Hindlimb muscle (tissue), 1 donor: ENCODE results near the gene MEI1. TPM values are rescaled to one million over a fixed set of nuclear protein-coding genes. Genes with fewer than 3 reads are reported as not detected.
"Not testable (repeated sequence)": the region's sequence is repeated elsewhere in the genome, so short reads cannot be mapped to it uniquely, and the experiment has no call there.

Source experiments
- DNase-seq: peaks from one replicate; pipeline ENCODE4 v3.0.0-alpha.2; 2013
- polyA plus RNA-seq: library from polyadenylated mRNA; unstranded; fragments of 120-200 nt; gene quantifications from one replicate; pipeline ENCODE4 v1.2.1, GENCODE V29; 2013; ENCODE audit not compliant: insufficient read length

The MEI1 gene
- polyA plus RNA-seq, 1 donor, result 1.1 TPM

- DNase-seq, result no peak
Measured at GRCh38 chr22:41683616-41684015, 15.7 kb upstream of the MEI1 start.

GRCh38 chr22:41684194-41684593 is 15.1 kb upstream of the MEI1 start:
- no peak for DNase-seq

- DNase-seq, result not testable (repeated sequence)
Measured at GRCh38 chr22:41686890-41687289, 12.4 kb upstream of the MEI1 start.

GRCh38 chr22:41687901-41688364 is 11.4 kb upstream of the MEI1 start:
- no peak for DNase-seq

GRCh38 chr22:41688365-41689211 is 10.7 kb upstream of the MEI1 start, which contains the start of gene SNU13:
TSS of gene SNU13 (minus strand) at chr22:41688867. CDS start at chr22:41688796, 71 bp downstream.
- DNase-seq, result peak; percentile 94

- DNase-seq, result no peak
Measured at GRCh38 chr22:41690476-41690875, 8.8 kb upstream of the MEI1 start.

- DNase-seq, result no peak
Measured at GRCh38 chr22:41695211-41695610, 4.1 kb upstream of the MEI1 start.

GRCh38 chr22:41696703-41697102 is 2.6 kb upstream of the MEI1 start:
- no peak for DNase-seq

- peak; percentile 89 for DNase-seq
Measured at GRCh38 chr22:41697126-41697775, 2.1 kb upstream of the MEI1 start.

- DNase-seq, result no peak
Measured at GRCh38 chr22:41700108-41700364, 733 bp downstream of the MEI1 start.

- DNase-seq, result no peak
Measured at GRCh38 chr22:41702763-41703162, 3.5 kb downstream of the MEI1 start.

GRCh38 chr22:41709341-41709740 is 10.0 kb downstream of the MEI1 start:
- no peak for DNase-seq

- no peak for DNase-seq
Measured at GRCh38 chr22:41713004-41713403, 13.7 kb downstream of the MEI1 start.

GRCh38 chr22:41722496-41722895 is 23.2 kb downstream of the MEI1 start:
- DNase-seq, result no peak

- no peak for DNase-seq
Measured at GRCh38 chr22:41725510-41726110, 26.3 kb downstream of the MEI1 start.

GRCh38 chr22:41731609-41732008 is 32.3 kb downstream of the MEI1 start:
- DNase-seq, result no peak

- DNase-seq, result no peak
Measured at GRCh38 chr22:41732096-41732772, 32.9 kb downstream of the MEI1 start.

GRCh38 chr22:41733241-41733640 is 33.9 kb downstream of the MEI1 start:
- DNase-seq, result not testable (repeated sequence)

- DNase-seq, result no peak
Measured at GRCh38 chr22:41739576-41739975, 40.3 kb downstream of the MEI1 start.

- no peak for DNase-seq
Measured at GRCh38 chr22:41742918-41743317, 43.6 kb downstream of the MEI1 start.

- no peak for DNase-seq
Measured at GRCh38 chr22:41745968-41746367, 46.7 kb downstream of the MEI1 start.

GRCh38 chr22:41746567-41747400 is 47.5 kb downstream of the MEI1 start:
- peak; percentile 57 for DNase-seq
